ENCODE measurements around the gene DDR1.
"Not testable (repeated sequence)": the region's sequence is repeated elsewhere in the genome, so short reads cannot be mapped to it uniquely, and the experiment has no call there.

The DDR1 gene

DNA sequence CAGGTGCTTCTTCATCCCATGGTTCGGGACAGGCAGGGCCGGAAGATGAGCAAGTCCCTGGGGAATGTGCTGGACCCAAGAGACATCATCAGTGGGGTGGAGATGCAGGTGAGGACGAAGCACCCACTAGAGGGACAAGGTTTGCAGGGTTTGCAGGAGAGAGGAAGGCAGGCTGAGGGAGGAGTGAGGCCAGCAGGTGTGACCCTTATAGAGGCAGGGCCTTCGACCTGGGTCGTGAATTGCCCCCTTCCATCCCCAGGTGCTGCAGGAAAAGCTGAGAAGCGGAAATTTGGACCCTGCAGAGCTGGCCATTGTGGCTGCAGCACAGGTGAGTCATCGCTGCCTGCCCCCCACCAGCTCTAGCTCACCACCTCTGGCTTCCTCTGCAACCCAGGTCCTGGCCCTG, 38.1 kb downstream of the DDR1 start:
- DNase-seq = no peak

DNA sequence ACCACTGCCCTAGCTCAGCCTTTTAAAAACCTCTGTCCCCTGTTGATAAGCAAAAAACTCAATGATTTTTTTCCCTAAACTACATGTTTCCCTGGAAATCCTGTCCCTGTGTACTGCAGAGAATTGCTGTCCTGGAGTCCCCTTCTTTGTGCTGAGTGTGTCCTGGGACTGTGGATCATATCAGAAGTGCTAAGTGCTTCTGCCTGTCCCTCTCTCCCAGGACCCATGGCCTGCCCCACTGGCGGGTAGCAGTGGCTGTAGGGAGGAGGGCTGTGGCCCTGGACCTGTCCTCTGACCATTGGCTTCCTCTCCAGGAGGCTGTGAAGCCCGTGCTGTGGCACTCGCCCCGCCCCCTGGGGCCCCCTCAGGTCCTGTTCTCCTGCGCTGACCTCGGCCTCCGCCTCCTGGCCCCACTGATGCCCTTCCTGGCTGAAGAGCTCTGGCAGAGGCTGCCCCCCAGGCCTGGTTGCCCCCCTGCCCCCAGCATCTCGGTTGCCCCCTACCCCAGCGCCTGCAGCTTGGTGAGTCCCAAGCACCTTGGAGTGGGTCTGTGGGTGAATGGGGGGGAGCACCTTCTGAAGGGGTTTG, 39.8 kb downstream of the DDR1 start:
- DNase-seq = not testable (repeated sequence)

DNA sequence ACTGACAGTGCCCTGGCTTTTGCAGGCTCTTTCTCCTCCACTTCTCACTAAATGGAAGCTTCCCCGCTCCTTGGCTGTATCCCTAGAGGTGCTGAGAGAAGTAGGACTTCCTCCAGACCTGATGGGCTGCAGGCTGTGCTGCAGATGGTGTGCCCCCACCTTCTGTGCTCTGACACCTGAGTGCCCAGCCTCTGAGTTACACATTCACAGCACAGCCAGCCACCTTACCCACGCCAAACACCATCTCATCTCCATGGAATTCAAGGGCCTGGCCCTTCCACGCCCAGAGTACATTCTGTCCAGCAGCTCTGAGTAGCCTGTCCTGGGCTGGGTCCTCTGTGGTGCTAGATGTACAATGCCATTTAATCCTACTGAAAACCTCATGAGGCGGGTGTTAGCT, 42.3 kb downstream of the DDR1 start:
- no peak for DNase-seq

DNA sequence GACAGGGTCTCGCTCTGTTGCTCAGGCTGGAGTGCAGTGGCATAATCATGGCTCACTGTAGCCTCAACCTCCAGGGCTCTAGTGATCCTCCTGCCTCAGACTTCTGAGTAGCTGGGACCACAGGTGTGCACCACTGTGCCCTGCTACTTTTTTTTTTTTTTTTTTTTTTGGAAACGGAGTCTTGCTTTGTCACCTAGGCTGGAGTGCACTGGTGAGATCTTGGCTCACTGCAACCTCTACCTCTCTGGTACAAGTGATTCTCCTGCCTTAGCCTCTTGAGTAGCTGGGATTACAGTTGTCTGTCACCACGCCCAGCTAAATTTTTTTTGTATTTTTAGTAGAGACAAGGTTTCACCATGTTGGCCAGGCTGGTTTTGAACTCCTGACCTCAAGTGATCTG, 42.8 kb downstream of the DDR1 start:
- DNase-seq = not testable (repeated sequence)

DNA sequence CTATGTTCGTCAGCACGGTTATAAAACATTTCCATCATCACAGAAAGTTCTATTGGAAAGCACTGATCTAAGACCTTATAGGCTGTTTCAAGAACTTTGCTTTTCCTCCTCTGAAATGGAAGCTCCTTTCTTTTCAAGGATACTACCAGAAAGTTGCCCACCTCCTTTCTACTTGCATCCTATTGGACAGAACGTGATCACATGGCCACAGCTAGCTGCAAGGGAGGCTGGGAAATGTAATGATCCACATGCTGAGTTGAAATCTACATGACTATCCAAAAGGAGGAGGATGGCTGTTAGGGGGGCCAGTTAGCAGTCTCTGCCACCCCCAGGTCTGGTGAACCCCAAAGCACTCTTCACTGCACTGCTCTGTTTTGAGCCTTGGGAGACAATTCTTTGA, 44.4 kb downstream of the DDR1 start:
- no peak for DNase-seq

DNA sequence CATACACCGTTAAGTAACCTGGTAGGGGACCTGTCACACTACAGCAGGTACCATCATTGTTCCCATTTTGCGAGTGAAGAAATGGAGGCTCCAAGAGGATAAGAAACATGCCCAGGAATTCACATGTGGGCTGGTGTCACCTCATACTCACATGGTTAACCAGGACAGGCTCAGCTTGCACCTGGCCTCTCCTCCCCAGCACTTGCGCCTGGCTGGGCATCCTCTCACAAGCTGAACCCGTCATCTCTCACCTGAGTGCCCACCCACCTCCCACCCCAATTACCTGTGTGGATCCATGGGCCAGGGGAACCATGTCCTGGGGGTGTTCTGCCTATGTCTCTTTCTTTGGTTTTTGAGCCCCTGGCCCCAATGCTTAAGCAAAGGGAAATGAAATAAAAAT, 46.2 kb downstream of the DDR1 start:
- DNase-seq = no peak

DNA sequence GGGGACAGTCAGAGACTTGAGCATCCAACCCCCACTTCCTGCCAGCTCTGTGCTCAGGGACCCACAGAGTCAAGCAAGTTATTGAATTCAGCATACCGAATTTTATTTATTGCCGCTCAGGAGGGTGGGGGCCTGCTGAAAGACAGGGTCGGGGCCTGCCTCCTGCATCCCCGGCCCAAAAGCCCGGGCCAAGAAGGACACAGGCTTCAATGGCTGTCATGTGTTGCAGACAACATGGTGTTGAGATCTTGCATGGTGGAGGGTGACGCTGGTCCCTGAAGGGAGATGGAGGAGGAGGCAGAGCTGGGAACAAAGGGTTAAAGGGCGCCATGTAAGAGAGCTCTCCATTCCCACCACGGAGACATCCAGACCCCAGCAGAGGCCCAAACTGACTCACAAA, 47.0 kb downstream of the DDR1 start:
- no peak for DNase-seq

DNA sequence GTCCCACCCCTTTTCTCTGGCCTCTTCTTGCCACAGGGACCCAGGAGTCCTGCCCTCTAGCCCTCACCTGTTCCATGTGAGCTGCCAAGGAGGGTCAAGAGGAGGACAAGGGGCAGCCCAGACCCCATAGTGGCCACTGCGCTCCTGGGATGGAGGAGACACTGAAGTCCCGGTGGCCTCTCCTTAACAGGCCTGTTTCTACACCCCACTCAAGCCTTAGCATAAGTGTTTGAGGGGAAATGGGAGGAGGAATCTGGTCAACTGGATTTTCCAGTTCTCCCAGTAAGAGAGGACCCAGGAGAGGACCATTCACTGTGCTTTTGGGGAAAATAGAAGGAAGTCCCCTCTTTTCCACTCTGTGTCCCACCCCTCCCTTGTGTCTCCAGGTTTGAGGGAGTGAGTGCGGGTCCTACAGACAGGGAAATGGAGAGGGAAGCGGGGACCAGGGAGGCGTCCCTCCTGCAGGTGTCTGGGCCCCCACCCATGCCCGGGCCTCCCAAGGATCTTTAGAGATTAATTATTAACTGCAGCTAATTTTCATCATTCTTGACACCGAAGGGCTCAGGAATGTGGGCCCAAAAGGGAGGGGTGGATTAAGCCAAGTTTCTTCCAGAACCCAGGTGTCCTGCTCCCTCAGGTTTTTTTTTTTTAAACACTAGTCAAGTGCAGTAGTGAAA, 47.8 kb downstream of the DDR1 start, which contains the start of gene SFTA2:
TSS of gene SFTA2 (minus strand) at position 202 of the 677 bp plus-strand sequence. CDS start at position 128, 74 bp downstream.
- DNase-seq = no peak

DNA sequence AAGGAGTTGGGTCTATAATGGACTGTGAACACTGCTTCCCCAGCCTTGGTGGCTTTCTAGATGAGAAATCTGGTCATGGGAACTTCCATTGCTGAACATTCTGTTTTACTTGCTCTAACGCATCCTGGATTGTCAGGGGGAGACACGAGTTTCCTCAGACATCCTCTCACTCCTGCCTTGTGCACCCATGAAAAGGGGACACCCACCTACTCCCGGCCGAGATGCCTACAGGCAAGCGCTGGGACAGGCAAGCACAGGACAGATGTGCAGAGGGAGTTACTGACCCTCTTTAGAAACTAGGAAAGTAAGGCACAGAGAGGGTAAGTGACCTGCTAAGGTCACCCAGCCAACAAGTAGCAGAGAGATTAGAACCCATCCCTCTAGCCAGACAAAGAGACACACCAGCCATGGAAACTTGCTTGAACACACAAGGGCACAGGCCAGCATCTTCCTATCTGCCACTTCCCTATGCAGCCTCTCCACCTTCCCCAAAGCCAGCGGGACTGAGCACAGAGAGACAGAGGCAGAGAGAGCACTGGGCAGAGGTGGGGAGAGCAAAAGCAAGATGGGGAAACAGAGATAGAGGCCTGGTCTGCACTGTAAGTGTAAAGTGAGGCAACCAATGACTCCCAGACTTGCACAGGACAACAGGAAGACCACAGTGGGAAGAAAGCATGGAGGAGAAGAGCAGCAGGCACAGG, 48.5 kb downstream of the DDR1 start:
- no peak for DNase-seq

DNA sequence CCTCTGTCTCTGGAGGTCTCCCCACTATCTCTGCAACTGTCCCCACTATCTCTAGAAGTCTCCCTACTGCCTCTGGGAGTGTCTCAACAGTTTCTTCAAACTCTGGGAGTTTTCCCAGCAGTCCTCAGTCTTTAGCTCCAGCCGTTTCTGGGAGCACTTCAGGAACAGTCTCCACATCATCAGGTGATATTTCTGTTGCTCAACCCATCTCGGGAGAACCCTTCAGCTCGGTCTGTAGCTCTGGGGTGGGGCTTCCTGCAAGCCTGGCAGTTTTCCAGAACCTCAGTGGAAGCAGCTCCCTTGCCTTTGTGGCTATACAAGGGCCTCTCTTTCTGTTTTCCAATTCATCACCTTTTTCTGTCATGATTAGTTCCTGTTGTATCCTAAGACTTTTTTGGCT, 50.7 kb downstream of the DDR1 start:
- DNase-seq = no peak

DNA sequence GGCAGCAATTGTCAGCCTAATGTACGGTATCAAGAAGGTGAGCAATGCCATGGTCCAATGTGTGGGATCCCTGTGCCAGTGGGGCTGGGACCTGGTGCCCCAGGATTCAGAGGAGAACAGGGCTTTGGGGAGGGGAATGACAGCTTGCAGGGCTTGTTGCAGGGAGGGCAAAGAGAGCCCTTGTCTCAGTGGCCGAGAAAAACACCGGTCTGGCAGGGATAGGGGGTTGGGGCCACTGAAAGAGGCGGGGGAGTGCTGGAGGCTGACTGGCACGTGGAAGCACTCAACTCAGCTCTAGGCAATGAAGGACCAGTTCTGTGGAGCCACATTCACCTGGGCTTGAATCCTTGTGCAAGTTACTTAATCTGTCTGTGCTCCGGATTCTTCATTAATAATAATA, 52.9 kb downstream of the DDR1 start:
- no peak for DNase-seq

DNA sequence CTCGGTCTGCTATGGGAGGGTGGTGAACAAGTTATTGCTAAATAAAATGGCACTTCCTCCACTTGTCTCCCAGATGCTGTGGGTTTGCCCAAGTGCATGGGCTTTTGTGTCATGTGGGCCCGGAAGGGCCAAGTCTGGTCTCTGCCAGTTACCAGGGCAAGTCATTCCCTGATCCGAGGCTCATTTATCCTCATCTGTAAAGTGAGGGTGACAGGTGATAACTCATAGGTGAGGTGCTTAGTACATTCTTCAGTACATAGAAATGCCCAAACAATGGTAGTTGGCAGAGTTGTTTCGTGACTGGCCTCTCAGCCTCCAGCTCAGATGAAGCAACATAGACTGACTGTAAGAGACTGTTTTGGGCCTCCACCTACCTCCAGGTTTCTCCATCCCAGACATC, 54.4 kb downstream of the DDR1 start:
- no peak for DNase-seq

DNA sequence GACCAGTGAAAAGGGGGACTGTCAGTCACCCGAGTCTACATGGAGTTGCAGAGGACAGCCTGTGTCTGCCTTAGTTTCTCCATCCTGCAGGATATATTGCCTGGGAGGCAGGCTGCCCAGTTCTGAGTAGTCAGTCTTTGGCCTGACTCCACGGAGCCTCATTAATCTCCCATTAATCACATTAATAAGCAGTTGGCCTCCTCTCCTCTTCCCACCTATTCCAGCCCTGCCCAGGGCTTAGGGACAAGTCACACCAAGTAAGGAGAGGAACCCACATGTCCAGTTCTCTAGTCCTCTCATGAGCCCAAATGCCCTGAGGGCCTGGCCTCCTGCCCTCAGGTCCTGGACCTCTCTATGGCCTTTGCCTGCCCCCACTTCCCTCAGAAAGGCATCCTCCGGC, 55.2 kb downstream of the DDR1 start:
- no peak for DNase-seq

DNA sequence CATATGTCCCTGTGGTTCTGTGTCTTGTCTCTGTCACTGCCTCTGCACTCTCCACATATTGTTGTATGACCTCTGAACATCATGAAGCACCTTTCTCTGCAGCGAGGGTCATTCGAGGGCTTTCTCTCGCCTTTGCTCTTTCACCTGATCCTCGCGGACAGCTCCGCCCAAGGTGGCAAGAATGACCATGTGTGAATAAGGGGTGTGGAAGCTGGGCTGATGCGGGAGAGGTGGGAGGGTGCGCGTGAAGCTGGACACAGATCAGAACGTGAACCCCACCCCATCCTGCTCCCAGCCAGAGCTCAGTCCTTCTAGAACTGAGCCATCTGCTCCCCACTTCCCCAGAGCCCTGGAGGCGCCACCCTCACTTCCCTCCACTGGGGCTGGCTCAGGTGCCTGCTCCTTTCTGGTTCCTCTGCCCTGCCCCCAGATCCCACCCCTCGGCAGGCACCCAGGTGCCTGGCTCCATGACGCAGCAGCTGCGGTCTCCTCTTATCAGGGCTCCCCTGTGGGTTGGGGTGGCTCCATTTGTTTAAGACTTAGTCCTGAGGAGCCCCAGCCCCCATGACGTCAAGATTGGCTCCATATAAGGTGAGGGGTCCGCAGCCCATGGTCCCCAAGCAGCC, 56.2 kb downstream of the DDR1 start, which contains the start of gene MUCL3:
TSS of gene MUCL3 (plus strand) at position 613 of the 626 bp plus-strand sequence. CDS start 27 bp downstream, outside the sequence.
- DNase-seq = no peak

DNA sequence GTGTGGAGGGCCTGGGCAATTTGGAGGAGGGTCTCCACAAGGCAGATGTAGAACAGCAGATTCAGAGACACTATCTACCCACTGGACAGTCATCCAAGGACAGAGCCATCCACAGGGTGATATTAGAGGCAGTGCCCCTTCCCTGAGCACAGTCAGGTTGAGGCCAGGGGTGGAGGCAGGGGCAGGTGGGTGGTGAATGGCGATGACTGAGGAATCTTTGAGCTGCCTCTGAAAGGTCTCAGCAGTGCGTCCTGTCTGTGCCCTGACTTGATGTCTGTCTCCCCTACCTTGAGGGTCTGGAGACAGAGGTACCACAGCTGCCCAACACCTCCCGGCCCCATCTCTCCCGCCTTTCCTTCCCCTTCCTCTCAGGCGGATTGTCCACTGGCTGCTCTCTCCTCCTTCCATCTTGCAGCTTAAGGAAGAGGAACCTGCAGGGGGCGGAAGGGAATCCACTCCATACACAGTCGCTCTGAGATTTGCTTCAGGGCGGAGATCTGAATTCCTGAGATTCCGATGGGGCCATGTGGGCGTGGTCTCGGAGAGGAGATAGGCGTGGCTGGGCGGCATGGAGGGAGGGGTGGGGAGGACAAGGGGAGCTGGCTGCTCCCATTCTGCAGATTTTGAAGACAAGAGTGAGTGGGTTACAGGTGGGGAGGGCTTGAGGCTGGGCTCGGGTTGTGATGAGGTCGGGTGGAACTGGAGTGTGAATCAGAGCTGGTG, 58.2 kb downstream of the DDR1 start:
- DNase-seq = no peak

DNA sequence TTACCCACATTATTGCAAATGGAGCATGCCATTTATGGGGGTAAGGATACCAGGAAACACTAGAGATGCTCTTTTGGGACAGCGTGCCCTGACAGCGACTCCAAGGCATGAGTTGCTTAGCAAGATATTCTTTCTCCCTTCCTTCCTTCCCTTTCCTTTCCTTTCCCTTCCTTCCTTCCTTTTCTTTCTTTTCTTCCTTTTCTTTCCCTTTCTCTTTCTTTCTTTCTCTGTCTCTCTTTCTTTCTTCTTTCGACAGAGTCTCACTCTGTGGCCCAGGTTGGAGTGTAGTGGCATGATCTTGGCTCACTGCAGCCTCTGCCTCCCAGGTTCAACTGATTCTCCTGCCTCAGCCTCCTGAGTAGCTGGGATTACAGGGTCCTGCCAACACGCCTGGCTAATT, 59.7 kb downstream of the DDR1 start:
- DNase-seq = no peak

DNA sequence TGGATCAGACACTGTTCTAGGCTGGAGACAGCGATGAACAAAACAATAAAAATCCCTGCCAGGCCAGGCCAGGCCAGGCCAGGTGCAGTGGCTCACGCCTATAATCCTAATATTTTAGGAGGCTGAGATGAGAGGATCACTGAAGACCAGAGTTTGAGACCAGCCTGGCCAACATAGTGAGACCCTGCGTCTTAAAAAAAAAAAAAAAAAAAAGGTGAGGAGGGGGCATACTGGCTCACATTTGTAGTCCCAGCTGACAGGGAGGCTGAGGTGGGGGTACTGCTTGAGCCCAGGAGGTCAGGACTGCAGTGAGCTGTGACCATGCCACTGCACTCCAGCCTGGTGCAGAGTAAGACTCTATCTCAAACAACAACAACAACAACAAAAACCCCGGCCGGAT, 61.0 kb downstream of the DDR1 start:
- no peak for DNase-seq

DNA sequence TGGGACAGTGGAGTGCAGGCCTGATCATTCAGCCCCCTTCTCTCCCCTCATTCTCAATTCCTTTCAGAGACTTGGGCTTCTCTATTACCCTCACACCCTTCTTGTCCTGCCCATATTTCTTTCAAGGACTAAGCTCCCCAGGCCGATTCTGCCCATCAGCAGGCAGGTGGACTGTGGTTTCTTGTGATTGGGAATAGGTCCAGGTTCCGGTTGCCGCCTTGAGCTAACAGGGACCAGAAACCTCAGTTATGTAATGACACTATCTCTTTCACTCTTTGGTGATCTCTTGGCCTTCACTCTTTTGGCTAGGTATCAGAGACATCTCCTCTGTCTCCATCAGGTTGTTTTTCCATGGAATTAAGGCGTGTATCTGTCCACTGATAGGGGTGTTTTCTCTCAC, 62.9 kb downstream of the DDR1 start:
- DNase-seq = no peak

DNA sequence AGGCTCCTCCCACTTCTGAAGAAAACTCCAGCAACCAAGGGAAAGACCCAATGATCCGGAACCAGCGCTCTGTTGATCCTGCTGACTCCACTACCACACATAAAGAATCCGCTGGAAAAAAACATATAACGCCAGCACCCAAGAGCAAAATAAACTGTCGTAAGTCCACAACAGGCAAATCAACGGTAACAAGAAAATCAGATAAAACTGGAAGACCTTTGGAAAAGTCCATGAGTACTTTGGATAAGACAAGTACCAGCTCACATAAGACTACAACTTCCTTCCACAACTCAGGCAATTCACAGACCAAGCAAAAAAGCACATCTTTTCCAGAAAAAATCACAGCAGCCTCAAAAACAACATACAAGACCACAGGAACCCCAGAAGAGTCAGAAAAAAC, 64.5 kb downstream of the DDR1 start:
- no peak for DNase-seq

Measured in NCI-H1694 (cell line).